Measurements from ENCODE around the gene OR10V1.

Gene OR10V1

GRCh38 chr11:59713745-59714144 is at the start of gene OR10V1:
Gene OR10V1, minus strand, starts transcription at chr11:59713845. Its CDS starts 0 bp downstream, at chr11:59713845.
- Mint-ChIP-seq H3K9me3 (no peaks in the 10 kb centered on the region), H3K36me3 (ENCODE audit: low read depth) (no peaks in the 10 kb centered on the region), H3K27ac (no peak within 1 kb of the TSS), H3K4me3 (no peak within 1 kb of the TSS), H3K27me3 (ENCODE audit: low read depth) (peaks cover 26% of the 10 kb centered on the region), H3K4me1 (ENCODE audit: low read depth) (no peaks in the 10 kb centered on the region)

GRCh38 chr11:59761993-59762392 is 48.3 kb upstream of the OR10V1 start:
- no peak overlapping the region for H3K4me3 Mint-ChIP-seq
- H3K4me1 Mint-ChIP-seq (ENCODE audit: low read depth): peaks cover 43% of the 10 kb centered on the region
- H3K36me3 Mint-ChIP-seq (ENCODE audit: low read depth): peaks cover 22% of the 10 kb centered on the region
- H3K27ac Mint-ChIP-seq: no peak overlapping the region
- H3K9me3 Mint-ChIP-seq: no peaks in the 10 kb centered on the region
- peaks cover 4% of the 10 kb centered on the region for H3K27me3 Mint-ChIP-seq (ENCODE audit: low read depth)

GRCh38 chr11:59760771-59761170 is 47.1 kb upstream of the OR10V1 start:
- H3K4me1 Mint-ChIP-seq (ENCODE audit: low read depth): peaks cover 51% of the 10 kb centered on the region

GRCh38 chr11:59759900-59760299 is 46.3 kb upstream of the OR10V1 start:
- H3K4me1 Mint-ChIP-seq (ENCODE audit: low read depth): peaks cover 48% of the 10 kb centered on the region
- H3K36me3 Mint-ChIP-seq (ENCODE audit: low read depth): peaks cover 30% of the 10 kb centered on the region
- H3K4me3 Mint-ChIP-seq: no peak overlapping the region
- H3K27ac Mint-ChIP-seq: no peak overlapping the region
- no peaks in the 10 kb centered on the region for H3K9me3 Mint-ChIP-seq
- peaks cover 4% of the 10 kb centered on the region for H3K27me3 Mint-ChIP-seq (ENCODE audit: low read depth)

More at GRCh38 chr11:59760771-59761170, 47.1 kb upstream of the OR10V1 start:
- H3K9me3 Mint-ChIP-seq: no peaks in the 10 kb centered on the region
- peaks cover 4% of the 10 kb centered on the region for H3K27me3 Mint-ChIP-seq (ENCODE audit: low read depth)
- peaks cover 30% of the 10 kb centered on the region for H3K36me3 Mint-ChIP-seq (ENCODE audit: low read depth)
- no peak overlapping the region for H3K27ac Mint-ChIP-seq
- no peak overlapping the region for H3K4me3 Mint-ChIP-seq

GRCh38 chr11:59758401-59759037 is 44.9 kb upstream of the OR10V1 start:
- Mint-ChIP-seq H3K9me3 (no peaks in the 10 kb centered on the region), H3K4me1 (ENCODE audit: low read depth) (peaks cover 53% of the 10 kb centered on the region), H3K27ac (no peak overlapping the region), H3K27me3 (ENCODE audit: low read depth) (peaks cover 4% of the 10 kb centered on the region), H3K36me3 (ENCODE audit: low read depth) (peaks cover 32% of the 10 kb centered on the region), H3K4me3 (no peak overlapping the region)

DNA sequence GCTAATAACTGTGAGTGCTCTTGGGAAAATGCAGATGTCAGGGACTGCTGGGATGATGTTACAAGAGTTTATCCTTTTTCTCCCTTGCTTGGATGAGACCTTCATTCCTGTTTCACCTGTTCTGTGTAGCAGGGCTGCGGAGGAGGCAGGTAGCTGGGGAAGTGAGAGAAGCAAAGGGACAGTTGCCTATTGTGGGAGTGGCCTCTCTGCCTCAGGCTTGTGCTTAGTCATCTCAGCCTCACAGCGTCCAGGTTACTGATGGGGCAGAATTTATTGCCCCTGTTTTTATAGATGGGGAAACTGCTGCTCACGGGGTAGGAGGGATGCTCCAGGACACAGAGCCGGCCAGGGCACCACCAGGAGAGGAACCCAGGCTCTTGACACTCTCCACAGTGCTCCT is 43.2 kb upstream of the OR10V1 start:
- Mint-ChIP-seq H3K9me3 (no peaks in the 10 kb centered on the region), H3K4me3 (peak overlapping the region; percentile 89), H3K36me3 (ENCODE audit: low read depth) (peaks cover 23% of the 10 kb centered on the region), H3K4me1 (ENCODE audit: low read depth) (peaks cover 45% of the 10 kb centered on the region), H3K27me3 (ENCODE audit: low read depth) (peaks cover 4% of the 10 kb centered on the region), H3K27ac (no peak overlapping the region)

GRCh38 chr11:59756558-59756840 is 42.9 kb upstream of the OR10V1 start:
- H3K27me3 Mint-ChIP-seq (ENCODE audit: low read depth): peaks cover 4% of the 10 kb centered on the region
- H3K27ac Mint-ChIP-seq: peak overlapping the region; percentile 72
- H3K9me3 Mint-ChIP-seq: no peaks in the 10 kb centered on the region
- peak overlapping the region; percentile 89 for H3K4me3 Mint-ChIP-seq
- peaks cover 23% of the 10 kb centered on the region for H3K36me3 Mint-ChIP-seq (ENCODE audit: low read depth)
- H3K4me1 Mint-ChIP-seq (ENCODE audit: low read depth): peaks cover 45% of the 10 kb centered on the region

GRCh38 chr11:59755701-59756557 is 42.3 kb upstream of the OR10V1 start:
- Mint-ChIP-seq H3K9me3 (no peaks in the 10 kb centered on the region), H3K4me1 (ENCODE audit: low read depth) (peaks cover 43% of the 10 kb centered on the region), H3K27me3 (ENCODE audit: low read depth) (peaks cover 4% of the 10 kb centered on the region), H3K27ac (peak overlapping the region; percentile 72), H3K4me3 (peak overlapping the region; percentile 89), H3K36me3 (ENCODE audit: low read depth) (peaks cover 23% of the 10 kb centered on the region)

DNA sequence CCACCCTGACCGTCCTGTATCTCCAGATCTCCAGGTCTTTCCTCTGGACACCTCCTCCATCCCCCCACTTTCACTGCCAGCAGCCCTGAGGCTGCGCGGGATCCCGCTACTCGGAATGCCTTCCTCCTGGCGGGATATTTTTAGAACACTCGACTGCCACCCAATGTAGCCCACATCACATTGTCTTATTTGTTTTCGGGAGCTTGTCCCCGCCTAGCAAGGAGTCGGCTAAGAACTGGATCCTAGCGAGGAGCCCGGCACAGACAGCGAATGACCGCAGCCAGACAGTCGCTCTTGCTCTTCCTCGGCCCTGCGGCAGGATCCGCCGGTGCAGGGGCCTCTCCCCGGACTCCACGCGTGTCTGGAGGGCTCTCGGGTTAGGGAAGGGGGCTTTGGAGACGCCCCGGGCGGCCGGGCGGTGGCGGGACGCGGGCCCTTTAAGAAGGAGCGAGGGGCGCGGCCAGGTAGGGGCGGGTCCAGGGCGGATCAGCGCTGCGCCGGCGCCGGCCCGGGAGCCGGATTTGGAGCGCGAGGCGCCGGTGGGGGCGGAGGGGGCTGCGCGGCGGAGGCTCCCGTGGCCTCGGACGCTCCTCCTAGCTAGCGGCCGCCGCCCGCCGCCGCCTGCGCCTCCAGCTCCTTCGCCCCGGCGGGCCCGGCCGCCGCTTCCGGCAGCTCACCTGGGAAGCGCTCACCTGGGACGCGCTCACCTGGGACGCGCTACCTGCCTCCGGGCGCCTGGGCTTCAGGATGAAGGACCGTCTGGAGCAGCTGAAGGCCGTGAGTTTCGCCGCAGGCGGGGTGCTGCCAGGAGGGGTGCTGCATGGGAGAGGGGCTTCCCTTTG is 41.4 kb upstream of the OR10V1 start, which contains the start of gene STX3:
Gene STX3, plus strand, starts transcription at position 518 of the 842 bp plus-strand sequence. Its CDS starts 230 bp downstream, at position 748.
- peak within 1 kb of the TSS; percentile 97 for H3K4me3 Mint-ChIP-seq
- H3K36me3 Mint-ChIP-seq (ENCODE audit: low read depth): peaks cover 20% of the 10 kb centered on the region
- H3K27ac Mint-ChIP-seq: peak within 1 kb of the TSS; percentile 79
- peaks cover 41% of the 10 kb centered on the region for H3K4me1 Mint-ChIP-seq (ENCODE audit: low read depth)
- H3K9me3 Mint-ChIP-seq: no peaks in the 10 kb centered on the region
- peaks cover 4% of the 10 kb centered on the region for H3K27me3 Mint-ChIP-seq (ENCODE audit: low read depth)

DNA sequence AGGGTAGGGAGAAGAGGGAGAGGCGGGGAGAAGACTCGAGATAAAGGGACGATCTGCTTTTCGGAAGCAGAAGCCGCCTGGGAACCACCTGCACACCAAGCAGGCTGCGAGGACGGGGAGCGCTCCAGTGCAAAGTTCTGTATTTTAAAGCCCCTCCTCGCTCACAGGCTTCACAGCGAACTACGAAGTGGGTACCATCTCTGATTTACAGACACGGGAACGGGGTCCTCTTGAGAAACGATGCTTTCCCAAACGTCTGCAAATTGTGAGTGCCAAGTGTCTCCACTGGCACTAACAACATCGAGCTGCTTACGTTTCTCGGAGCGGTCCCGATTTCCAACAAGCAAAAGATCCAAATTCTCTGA is 40.8 kb upstream of the OR10V1 start:
- H3K9me3 Mint-ChIP-seq: no peaks in the 10 kb centered on the region
- H3K27ac Mint-ChIP-seq: peak overlapping the region; percentile 79
- peaks cover 4% of the 10 kb centered on the region for H3K27me3 Mint-ChIP-seq (ENCODE audit: low read depth)
- H3K4me1 Mint-ChIP-seq (ENCODE audit: low read depth): peaks cover 38% of the 10 kb centered on the region
- peaks cover 20% of the 10 kb centered on the region for H3K36me3 Mint-ChIP-seq (ENCODE audit: low read depth)
- peak overlapping the region; percentile 97 for H3K4me3 Mint-ChIP-seq

DNA sequence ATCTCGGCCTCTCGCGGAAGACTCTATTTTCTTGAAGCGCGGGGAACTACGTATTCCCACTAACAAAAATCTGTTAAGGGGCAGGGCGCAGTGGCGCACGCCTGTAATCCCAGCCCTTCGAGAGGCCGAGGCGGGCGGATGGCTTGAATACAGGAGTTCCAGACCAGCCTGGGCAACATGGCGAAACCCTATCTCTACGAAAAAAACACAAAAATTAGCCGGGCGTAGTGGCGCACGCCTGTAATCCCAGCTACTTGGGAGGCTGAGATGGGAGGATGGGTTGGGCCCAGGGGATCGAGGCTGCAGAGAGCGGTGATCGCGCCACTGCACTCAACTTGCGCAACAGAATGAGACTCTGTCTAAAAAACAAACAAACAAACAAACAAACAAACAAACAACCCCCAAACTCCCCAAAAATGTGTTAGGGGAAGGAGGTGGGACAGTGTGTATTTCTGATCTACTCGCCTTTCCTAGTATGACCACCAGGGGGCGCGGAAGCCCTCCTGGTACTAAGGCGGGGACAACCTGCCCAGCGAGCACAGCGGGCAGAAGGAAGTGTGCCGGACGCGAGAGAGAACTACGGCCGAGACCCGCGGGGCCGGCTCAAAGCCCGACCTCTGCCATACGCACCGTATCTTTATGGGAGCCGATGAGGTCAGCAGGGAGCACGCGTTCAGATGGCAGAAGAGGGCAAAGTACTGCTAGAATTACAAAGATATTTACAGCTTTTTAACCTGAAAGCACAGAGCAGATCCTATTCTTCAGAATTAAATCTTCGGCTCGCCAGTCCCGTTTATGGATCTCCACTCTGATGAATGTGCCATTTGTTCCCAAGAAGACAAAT is 40.2 kb upstream of the OR10V1 start:
- Mint-ChIP-seq H3K27me3 (ENCODE audit: low read depth) (peaks cover 10% of the 10 kb centered on the region), H3K36me3 (ENCODE audit: low read depth) (peaks cover 20% of the 10 kb centered on the region), H3K4me1 (ENCODE audit: low read depth) (peaks cover 35% of the 10 kb centered on the region), H3K27ac (peak overlapping the region; percentile 79), H3K9me3 (no peaks in the 10 kb centered on the region), H3K4me3 (peak overlapping the region; percentile 97)

DNA sequence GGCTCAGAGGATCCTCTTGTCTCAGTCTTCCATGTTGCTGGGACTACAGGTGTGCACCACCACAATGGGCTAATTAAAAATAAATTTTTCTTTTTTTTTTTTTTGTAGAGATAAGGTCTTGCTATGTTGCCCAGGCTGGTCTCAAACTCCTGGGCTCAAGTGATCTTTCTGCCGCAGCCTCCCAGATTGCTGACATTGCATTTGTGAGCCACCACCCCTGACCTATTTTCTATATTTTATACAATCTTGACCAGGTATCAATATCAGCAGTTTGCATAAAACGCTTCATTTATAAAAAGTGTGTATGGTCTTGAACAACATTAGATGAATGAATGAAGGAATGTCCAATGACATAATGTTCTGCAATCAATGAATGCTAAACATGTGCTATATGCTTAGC is 32.5 kb upstream of the OR10V1 start:
- Mint-ChIP-seq H3K4me1 (ENCODE audit: low read depth) (no peaks in the 10 kb centered on the region), H3K27me3 (ENCODE audit: low read depth) (peaks cover 32% of the 10 kb centered on the region), H3K27ac (no peak overlapping the region), H3K4me3 (no peak overlapping the region), H3K36me3 (ENCODE audit: low read depth) (no peaks in the 10 kb centered on the region), H3K9me3 (no peaks in the 10 kb centered on the region)

DNA sequence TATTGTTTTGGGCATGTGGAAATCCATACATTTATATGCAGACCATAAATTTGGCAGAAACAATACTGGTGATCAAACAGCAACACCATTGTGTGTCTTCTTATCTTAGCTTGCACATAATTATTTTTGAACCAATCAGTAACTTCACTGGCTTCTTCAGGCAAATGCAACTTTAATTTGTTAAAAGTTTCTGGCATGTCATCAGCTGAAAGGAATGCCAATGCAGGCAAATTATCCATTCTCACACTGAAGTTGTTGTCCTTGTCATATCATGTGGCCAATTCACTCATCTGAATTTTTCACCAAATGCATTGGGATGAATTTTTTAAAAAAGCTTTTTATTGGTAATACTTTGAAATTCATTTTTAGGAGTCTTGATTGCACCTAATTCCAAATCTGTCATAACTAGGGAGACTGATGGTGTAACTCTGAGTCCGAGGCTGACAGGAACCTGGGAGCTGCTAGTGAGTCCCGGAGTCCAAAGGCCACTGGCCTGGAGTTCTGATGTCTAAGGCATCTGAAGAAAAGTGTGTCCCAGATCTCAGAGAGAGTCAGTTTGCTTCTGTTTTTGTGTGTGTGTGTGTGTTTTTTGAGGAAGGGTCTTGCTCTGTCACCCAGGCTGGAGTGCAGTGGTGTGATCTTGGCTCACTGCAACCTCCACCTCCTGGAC is 17.4 kb upstream of the OR10V1 start:
- Mint-ChIP-seq H3K9me3 (no peaks in the 10 kb centered on the region), H3K4me1 (ENCODE audit: low read depth) (peaks cover 9% of the 10 kb centered on the region), H3K36me3 (ENCODE audit: low read depth) (no peaks in the 10 kb centered on the region), H3K4me3 (no peak overlapping the region), H3K27me3 (ENCODE audit: low read depth) (no peaks in the 10 kb centered on the region), H3K27ac (no peak overlapping the region)
